Activated CD8-positive, alpha-beta memory T cell treated with anti-CD3 and anti-CD28 coated beads, Interleukin-2, amount 50 U/mL, for 48 hours (primary cell): ENCODE results near the gene IDH3B.
"Not testable (repeated sequence)": the region's sequence is repeated elsewhere in the genome, so short reads cannot be mapped to it uniquely, and the experiment has no call there.

Experiments
- DNase-seq: peaks from one replicate; pipeline ENCODE4 v3.0.0-alpha.2; 2020

IDH3B gene

DNA sequence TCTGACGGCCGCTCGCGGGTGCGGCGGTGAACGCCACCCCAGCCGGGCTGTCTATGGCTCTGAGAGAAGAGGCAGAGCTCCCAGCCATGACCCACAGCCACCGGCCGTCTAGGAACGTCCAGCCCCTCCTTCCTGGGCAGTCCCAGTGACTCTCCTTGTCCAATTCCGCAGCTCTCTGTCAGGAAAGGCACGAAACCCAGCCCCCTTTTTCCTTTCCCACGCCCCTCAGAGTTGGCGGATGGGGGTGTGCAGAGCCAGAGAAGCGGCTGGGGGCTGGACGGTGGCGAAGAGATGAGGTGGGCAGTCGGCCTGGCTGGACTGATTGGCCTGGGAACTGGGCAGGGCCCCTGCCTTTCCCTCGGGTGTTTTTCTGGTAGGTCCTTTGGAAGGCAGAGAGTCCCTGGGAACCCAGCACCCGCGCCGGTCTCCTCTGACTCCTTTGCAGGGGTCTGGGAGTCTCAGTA lies 30.0 kb upstream of the IDH3B start:
- peak; percentile 57 for DNase-seq

GRCh38 chr20:2693286-2694007 lies 29.4 kb upstream of the IDH3B start:
- DNase-seq, result peak; percentile 69

DNA sequence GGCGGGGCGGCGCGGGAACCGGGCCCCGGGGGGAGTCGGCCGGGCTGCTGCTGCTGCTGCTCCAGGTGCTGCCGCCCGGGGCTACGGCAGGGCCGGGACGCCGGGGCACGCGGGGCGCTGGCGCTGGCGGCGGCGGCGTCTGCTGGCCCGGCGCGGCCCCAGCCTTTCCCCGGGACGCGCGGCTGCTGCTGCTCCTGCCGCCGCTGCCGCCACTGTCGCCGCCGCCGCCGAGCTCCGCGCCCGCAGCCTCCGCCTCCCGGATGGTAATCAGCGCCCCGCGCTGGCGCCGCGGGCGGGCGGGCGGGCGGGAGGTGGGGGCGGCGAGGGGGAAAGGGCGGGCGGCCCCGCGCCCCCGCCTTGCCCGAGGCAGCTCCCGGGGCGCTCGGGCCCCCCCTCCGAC lies 28.9 kb upstream of the IDH3B start:
- DNase-seq, result peak; percentile 53

DNA sequence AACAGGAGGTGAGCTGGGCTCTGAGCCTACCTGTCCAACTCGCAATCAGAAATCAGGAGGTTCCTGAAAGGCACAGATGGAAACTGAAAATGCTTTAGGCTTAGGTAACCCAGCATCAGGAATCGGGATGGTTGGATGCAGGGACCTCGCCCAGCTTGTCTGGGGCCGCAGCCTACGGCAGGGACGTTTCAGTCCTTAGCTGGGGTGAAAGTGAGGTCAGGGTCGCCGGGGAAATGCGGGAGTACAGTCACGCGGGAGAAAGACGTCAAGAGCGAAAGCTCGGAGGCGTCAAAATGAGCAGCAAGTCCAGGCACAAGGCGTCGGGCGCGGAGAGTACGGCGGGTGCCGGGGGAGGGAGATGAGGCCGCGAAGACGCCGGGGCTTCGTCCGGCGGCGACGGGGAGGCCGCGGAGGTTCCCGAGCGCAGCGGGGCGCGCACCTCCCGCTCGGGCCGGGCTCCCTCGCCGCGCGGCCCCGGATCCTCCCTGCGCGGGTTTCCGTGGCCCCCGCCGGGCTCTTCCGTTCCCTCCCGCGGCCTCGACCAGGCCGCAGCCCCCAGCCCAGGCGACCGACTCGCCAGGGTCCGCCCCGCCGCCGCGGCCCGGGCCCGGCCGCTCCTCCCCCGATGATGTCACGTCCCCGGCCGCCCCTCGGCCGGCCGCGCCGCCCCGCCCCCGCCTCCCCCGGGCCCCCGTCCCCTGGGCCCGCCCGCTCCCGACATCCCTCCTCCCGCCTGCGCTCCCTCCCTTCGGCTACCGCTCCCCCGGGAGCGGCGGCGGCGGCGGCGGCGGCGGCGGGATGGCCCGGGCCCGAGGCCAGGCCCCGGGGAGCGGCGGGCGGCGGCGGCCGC lies 28.2 kb upstream of the IDH3B start, which contains the start of gene EBF4:
EBF4 (plus strand) TSS at position 745 of the 850 bp plus-strand sequence. CDS start 866 bp downstream, outside the sequence.
- DNase-seq, result no peak

GRCh38 chr20:2691663-2692035 lies 27.6 kb upstream of the IDH3B start:
- DNase-seq, result no peak

- DNase-seq, result no peak
Observed at GRCh38 chr20:2691127-2691526, 27.1 kb upstream of the IDH3B start.

DNA sequence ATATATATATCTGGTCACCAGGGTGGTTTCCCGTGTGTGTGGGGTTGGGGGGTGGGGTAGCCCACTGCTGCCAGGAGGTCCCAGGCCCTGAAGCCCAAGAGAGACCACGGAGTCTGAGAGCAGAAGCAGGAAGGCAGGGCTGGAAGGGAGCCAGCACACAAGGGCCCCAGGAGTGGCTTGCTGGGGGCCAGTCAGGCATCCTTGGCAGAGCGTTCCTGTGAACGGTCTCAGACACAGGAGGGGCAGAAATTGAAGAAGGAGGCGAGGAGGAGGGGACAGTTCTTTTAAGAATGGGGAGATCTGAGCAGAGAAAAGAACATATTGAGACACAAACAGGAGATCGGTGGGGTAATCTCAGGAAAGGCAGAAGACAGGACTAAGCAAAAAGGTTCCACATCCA lies 26.7 kb upstream of the IDH3B start:
- DNase-seq, result no peak

DNA sequence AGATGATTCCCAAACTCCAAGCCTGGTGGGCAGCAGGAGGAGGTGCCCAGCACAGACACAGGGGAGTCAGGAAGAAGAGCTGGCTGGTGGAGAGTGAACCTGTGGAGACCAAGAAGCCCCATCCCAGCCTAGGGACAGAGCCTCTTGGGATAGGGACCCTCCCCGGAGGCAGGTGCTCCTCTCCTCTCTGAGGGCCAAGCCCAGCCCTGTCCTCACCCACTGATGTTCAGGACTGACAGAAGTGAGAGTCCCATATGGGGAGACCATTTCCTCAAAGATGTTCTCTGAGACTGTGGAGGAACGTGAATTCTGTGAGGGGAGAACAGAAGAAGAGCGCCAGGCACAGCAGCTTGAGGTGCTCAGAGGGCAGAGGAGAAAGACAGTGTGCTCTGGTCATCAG lies 26.2 kb upstream of the IDH3B start:
- DNase-seq, result no peak

DNA sequence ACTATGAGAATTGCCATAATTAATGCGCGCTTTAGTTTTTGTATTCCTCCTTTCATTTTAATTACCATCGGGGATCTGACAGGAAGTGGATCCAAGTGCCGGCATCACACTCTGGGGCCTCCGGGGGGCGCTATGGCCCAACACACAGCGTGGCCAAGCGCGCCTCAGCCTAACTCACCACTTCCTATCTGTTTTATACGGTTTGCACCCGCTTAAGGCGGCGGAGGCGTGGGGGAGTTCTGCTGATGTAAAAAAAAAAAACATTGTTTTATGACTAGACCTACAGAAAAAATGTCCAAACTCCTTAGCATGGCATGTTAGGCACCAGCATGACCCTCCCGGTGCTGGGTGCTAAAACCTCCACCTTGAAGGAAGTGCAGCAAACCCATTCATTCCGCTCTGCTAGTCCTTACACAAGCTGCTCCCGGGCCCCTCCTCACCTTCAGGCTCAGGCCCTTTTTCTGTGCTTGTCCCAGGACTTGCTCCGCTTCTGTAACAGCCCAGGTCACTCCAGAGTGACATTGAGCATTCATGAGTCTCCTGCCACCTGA lies 24.1 kb upstream of the IDH3B start:
- DNase-seq, result peak; percentile 86

- no peak for DNase-seq
Observed at GRCh38 chr20:2687514-2687913, 23.5 kb upstream of the IDH3B start.

DNA sequence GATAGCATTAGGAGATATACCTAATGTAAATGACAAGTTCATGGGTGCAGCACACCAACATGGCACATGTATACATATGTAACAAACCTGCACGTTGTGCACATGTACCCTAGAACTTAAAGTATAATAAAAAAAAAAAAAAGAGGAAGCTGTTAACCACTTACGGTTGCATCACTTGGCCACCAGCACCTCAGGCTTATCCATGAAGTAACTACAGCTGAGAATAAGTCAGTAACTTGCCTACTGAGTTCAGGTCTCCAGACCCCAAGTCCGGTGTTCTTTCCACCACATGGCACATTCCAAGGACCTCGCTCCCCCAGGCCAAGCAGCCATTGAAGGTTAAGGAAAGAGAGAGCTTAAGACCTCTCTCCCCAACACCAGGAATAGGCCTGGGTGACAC lies 20.8 kb upstream of the IDH3B start:
- not testable (repeated sequence) for DNase-seq

- not testable (repeated sequence) for DNase-seq
Observed at GRCh38 chr20:2682040-2682439, 18.0 kb upstream of the IDH3B start.

DNA sequence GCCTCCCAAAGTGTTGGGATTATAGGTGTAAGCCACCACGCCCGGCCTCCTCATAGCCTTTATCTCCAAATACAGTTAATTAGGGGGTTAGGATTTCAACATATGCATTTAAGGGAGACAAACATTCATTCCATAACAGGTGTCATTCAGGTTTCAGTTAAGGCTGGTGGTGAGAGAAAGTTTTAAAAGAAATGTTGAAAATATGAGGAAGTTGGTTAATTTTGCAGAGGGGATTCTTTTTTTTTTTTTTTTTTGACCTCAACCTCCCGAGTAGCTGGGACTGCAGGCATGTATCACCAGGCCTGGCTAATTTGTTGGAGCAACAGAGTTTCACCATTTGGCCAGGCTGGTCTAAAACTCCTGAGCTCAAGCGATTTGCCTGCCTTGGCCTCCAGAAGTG lies 16.0 kb upstream of the IDH3B start:
- DNase-seq, result no peak

- no peak for DNase-seq
Observed at GRCh38 chr20:2673453-2673852, 9.4 kb upstream of the IDH3B start.

- no peak for DNase-seq
Observed at GRCh38 chr20:2672446-2672845, 8.4 kb upstream of the IDH3B start.

DNA sequence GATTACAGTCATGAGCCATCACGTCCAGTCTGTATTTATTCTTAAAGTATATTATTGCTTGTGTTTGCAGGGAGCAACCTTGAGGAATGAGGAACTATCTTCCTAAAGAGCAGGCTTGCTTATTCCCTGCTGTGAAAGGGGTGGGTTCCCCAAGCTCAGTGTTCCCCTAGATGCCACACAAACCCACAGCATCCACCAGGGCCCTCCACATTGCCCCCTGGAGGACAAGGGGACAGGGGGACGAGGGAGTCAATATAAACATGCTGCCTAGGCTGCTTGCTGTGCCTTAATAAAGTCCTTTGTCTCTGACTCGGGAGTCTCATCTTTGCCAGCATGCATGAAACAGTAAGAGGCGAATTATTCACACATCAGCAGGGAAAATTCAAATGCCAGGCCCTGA lies 8.0 kb upstream of the IDH3B start:
- DNase-seq, result no peak

- no peak for DNase-seq
Observed at GRCh38 chr20:2663364-2663886, 591 bp downstream of the IDH3B start.

DNA sequence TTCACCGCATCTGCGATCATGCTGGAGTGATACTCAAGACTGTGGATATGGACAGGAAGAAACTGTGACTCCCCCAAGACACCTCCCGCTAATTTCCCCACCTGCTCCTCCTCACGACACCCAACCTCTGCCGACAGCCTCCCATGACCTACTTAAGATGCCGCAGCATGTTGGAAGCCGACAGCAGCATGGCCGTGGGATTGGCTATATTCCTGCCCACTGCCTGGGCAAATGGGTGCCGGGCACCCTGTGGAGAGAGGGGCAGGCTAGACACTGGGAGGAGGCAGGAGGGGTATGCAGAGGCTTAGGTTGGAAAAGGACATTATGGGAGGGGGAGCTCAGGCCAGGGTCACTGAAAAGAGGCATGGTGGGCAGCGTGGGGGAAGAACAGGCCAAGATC lies 4.5 kb downstream of the IDH3B start:
- peak; percentile 50 for DNase-seq

DNA sequence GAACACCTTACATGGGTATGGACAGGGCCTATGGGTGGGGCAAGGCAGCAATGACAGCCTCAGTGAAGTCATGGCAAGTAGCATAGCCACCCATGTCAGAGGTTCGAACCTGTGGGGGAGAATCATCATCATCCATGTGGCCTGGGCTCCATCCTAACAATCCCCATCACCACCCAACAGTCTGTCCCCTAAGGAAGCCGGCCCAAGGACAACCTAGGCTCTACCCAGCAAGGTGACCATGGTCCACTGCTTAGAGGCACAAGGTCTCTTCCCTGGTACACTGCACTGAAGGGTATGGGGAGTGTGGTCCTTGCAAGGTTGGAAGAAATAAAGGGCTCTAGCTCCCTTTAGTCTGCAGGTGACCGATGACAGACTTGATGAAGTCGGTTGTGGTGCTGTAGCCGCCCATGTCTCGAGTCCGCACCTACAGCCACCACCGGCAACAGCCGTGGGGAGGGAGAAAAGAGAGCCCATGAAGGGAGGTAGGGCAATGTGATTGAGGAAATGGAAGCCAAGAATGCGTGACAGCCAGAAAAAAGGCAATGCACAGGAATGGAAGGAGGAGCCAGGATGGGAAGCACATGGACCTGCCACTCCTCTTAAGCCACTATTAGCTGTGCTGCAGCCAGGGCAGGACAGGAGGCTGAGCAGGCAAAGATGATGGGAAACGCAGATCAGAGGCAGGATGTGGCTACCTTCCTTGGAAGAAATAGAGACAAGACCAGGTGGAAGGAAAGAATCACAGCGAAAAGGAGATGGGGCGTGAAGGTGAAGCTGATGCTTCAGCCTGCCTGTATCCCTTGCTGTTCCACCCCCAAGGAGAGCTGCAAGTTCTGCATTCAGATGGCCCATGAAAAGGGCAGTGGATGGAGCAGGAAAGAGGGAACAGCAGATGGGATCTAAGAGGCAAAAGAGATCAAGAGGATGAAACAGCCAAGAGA lies 5.3 kb downstream of the IDH3B start:
- DNase-seq, result peak; percentile 78

DNA sequence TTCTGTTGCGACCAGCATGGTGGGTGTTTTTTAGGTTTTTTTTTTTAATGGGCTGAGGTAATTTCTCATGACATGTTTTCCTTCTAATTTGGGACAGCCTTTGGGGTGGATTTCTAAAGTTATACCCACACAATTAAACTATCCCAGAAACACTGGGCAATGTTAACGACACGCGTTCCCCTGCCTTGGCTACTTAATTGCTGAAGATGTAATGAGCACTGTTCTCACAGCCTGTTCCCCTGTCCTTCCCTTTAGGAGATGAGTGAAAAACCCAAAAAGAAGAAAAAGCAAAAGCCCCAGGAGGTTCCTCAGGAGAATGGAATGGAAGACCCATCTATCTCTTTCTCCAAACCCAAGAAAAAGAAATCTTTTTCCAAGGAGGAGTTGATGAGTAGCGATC lies 6.3 kb downstream of the IDH3B start:
- DNase-seq, result no peak

DNA sequence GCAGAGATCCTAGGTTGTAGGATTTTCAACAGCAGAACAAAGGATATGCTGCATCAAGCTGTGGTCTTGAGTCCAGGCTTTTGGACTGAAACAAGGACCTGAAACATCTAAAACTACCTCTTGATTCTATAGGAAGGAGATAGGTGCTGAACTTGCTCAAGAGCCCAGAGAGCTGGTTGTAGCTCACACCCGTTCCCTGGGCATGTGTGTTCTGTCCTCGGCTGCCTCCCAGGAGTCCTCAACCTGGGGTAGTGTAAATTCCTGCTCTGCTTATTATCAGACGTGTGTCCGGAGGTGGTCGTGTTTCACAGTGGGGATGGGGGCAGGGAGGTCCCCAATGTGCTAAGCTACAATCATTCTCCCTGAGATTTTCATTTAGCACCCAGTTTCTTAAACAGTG lies 6.8 kb downstream of the IDH3B start:
- peak; percentile 57 for DNase-seq

DNA sequence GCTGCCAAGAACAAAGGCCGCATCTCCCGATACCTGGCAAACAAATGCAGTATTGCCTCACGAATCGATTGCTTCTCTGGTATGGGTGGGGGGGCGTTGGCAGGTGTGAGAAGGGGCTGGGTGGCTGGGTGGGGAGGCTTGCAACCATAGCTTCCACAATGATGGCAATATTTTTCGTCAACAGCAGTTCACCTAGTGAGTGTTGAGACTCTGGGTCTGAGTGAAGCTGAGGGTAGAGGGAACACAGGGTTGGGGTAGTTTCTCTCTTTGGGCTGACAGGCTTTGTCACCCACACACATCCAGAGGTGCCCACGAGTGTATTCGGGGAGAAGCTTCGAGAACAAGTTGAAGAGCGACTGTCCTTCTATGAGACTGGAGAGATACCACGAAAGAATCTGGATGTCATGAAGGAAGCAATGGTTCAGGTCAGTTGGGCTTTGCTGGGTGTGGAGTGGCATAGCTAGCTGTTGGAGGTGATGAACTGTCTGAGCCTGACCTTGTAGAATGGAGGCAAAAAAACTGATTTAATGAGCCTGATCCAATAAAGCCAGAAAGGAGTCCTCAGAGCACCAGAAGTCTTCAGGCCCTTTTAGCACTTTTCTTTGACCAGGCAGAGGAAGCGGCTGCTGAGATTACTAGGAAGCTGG lies 7.4 kb downstream of the IDH3B start:
- DNase-seq, result peak; percentile 59
